H1 (cell line): Measurements from ENCODE around the gene ACTL6A. TPM values are rescaled to one million over a fixed set of nuclear protein-coding genes. Genes with fewer than 3 reads are reported as not detected.

Source experiments
- CTCF ChIA-PET: fragments of 300-600 bp; sonication (Branson Sonifier 250); formaldehyde crosslinking; loops from one replicate; lab custom pipeline; 2021; ENCODE audit not compliant: partially characterized antibody; lab: Charles Lee
- POLR2A ChIA-PET: fragments of 300-600 bp; sonication (Branson Sonifier 250); formaldehyde crosslinking; loops from one replicate; lab custom pipeline; 2021; ENCODE audit warnings: inconsistent platforms; ENCODE audit not compliant: partially characterized antibody; lab: Charles Lee
- DNase-seq, 2 experiments: peaks; one replicate each; pipeline versions ENCODE4 v3.0.0 to v3.0.0-alpha.2; 2010 to 2022; ENCODE audit warnings: low spot score in 2 of 2, low read depth in 1 of 2, mixed read lengths in 1 of 2
- FAIRE-seq: peaks from 2 replicates; lab custom pipeline; 2011; peaks lifted over from hg19 to GRCh38; lab: Jason Lieb, UNC
- H2AFZ ChIP-seq: 2 replicates; pipeline ENCODE4 v1.8.1; 2012; ENCODE audit warnings: low read length, inconsistent platforms
- H2AK5ac ChIP-seq: 2 replicates; pipeline ENCODE4 v1.6.1; 2013; ENCODE audit warnings: low read depth, low read length
- H2BK120ac ChIP-seq: replicated peaks from 2 replicates; pipeline ENCODE3; 2013; ENCODE audit warnings: low read depth, low read length, inconsistent platforms
- H2BK12ac ChIP-seq: 2 replicates; pipeline ENCODE4 v1.6.1; 2013; ENCODE audit warnings: low read depth, low read length
- H2BK15ac ChIP-seq: 2 replicates; pipeline ENCODE4 v1.6.1; 2013; ENCODE audit warnings: low read length
- H2BK20ac ChIP-seq: 2 replicates; pipeline ENCODE4 v1.6.1; 2013; ENCODE audit warnings: low read length
- H2BK5ac ChIP-seq: 2 replicates; pipeline ENCODE4 v1.6.1; 2013; ENCODE audit warnings: low read depth, low read length
- H3K14ac ChIP-seq: 2 replicates; pipeline ENCODE4 v1.6.1; 2013; ENCODE audit warnings: inconsistent platforms; ENCODE audit not compliant: insufficient read length
- H3K18ac ChIP-seq: 2 replicates; pipeline ENCODE4 v1.6.1; 2013; ENCODE audit warnings: low read length; ENCODE audit errors: extremely low read depth
- H3K23ac ChIP-seq: 2 replicates; pipeline ENCODE4 v1.6.1; 2013; ENCODE audit warnings: inconsistent platforms; ENCODE audit not compliant: insufficient read length
- H3K23me2 ChIP-seq: 2 replicates; pipeline ENCODE4 v1.6.1; 2013; ENCODE audit warnings: low read depth, low read length
- H3K27ac ChIP-seq: 2 replicates; pipeline ENCODE4 v1.6.1; 2011; ENCODE audit warnings: low read depth, low read length, inconsistent platforms
- H3K27me3 ChIP-seq, 4 experiments: replicated peaks in 1 of 4; 1 replicate in 1 of 4; 2 replicates in 3 of 4; pipeline versions ENCODE4 v1.6.1 to v1.8.1; 2011 to 2013; ENCODE audit warnings: low read length in 3 of 4, mild to moderate bottlenecking in 3 of 4, inconsistent platforms in 2 of 4, mixed read lengths in 2 of 4, moderate library complexity in 1 of 4; ENCODE audit not compliant: control insufficient read depth in 3 of 4, insufficient read depth in 3 of 4; ENCODE audit errors: extremely low read depth in 1 of 4
- H3K36me3 ChIP-seq, 4 experiments: 2 replicates each; pipeline versions ENCODE4 v1.6.1 to v1.8.1; 2011 to 2013; ENCODE audit warnings: mild to moderate bottlenecking in 4 of 4, low read length in 3 of 4, moderate library complexity in 2 of 4, control low read depth in 1 of 4, inconsistent platforms in 1 of 4; ENCODE audit not compliant: insufficient read depth in 4 of 4, control insufficient read depth in 2 of 4
- H3K4ac ChIP-seq: replicated peaks from 2 replicates; pipeline ENCODE3; 2013; ENCODE audit warnings: low read length, low read depth, mixed read lengths, inconsistent platforms; ENCODE audit not compliant: insufficient read length
- H3K4me1 ChIP-seq, 4 experiments: replicated peaks in 1 of 4; 1 replicate in 1 of 4; 2 replicates in 3 of 4; pipeline versions ENCODE4 v1.6.1 to v1.8.1; 2011 to 2013; ENCODE audit warnings: low read length in 3 of 4, inconsistent platforms in 2 of 4, mixed read lengths in 1 of 4; ENCODE audit not compliant: insufficient read depth in 4 of 4, control insufficient read depth in 3 of 4
- H3K4me2 ChIP-seq, 2 experiments: 2 replicates each; pipeline versions ENCODE4 v1.6.1 to v1.8.1; 2011 to 2013; ENCODE audit warnings: low read depth in 2 of 2, low read length in 2 of 2, control low read depth in 1 of 2, inconsistent platforms in 1 of 2, mild to moderate bottlenecking in 1 of 2; ENCODE audit not compliant: insufficient read depth in 1 of 2
- H3K4me3 ChIP-seq, 4 experiments: fragments of 200-600, 300-600 bp in 1 of 4; sonication (generic), shearing (Covaris generic), sonication (Bioruptor Twin) in 1 of 4; 2 replicates each; pipeline versions ENCODE4 v1.5.1 to v1.8.1; 2011 to 2016; ENCODE audit warnings: low read length in 4 of 4, low read depth in 3 of 4, control low read depth in 2 of 4, inconsistent platforms in 2 of 4, mild to moderate bottlenecking in 2 of 4, mixed read lengths in 1 of 4, moderate library complexity in 1 of 4; ENCODE audit not compliant: insufficient read depth in 2 of 4; ENCODE audit errors: extremely low read depth in 1 of 4
- H3K56ac ChIP-seq: replicated peaks from 2 replicates; pipeline ENCODE3; 2013; ENCODE audit warnings: low read depth, mild to moderate bottlenecking, mixed read lengths, low read length, inconsistent platforms; ENCODE audit not compliant: insufficient read length
- H3K79me1 ChIP-seq: 2 replicates; pipeline ENCODE4 v1.6.1; 2013; ENCODE audit warnings: low read depth, low read length, control low read depth
- H3K79me2 ChIP-seq, 2 experiments: 2 replicates each; pipeline versions ENCODE4 v1.6.1 to v1.8.1; 2012 to 2013; ENCODE audit warnings: low read length in 2 of 2, mild to moderate bottlenecking in 2 of 2, inconsistent platforms in 1 of 2; ENCODE audit not compliant: insufficient read depth in 2 of 2, control insufficient read depth in 1 of 2
- H3K9ac ChIP-seq, 4 experiments: replicated peaks in 1 of 4; 1 replicate in 1 of 4; 2 replicates in 3 of 4; pipeline versions ENCODE4 v1.6.1 to v1.8.1; 2011 to 2013; ENCODE audit warnings: low read depth in 3 of 4, low read length in 3 of 4, control low read depth in 2 of 4, mild to moderate bottlenecking in 2 of 4, moderate library complexity in 2 of 4, inconsistent platforms in 1 of 4; ENCODE audit errors: extremely low read depth in 1 of 4
- H3K9me3 ChIP-seq, 2 experiments: 2 replicates each; pipeline versions ENCODE4 v1.6.1 to v1.8.1; 2012 to 2013; ENCODE audit warnings: mild to moderate bottlenecking in 2 of 2, moderate library complexity in 2 of 2, control low read depth in 1 of 2, inconsistent platforms in 1 of 2, low read depth in 1 of 2, low read length in 1 of 2, mixed read lengths in 1 of 2; ENCODE audit not compliant: insufficient read depth in 2 of 2
- H4K20me1 ChIP-seq, 2 experiments: replicated peaks in 1 of 2; 2 replicates each; pipeline versions ENCODE3 to v1.8.1; 2011 to 2013; ENCODE audit warnings: inconsistent platforms in 2 of 2, low read length in 2 of 2, mild to moderate bottlenecking in 1 of 2; ENCODE audit not compliant: insufficient read depth in 2 of 2, control insufficient read depth in 1 of 2
- H4K5ac ChIP-seq: 2 replicates; pipeline ENCODE4 v1.6.1; 2013; ENCODE audit warnings: low read length, low read depth, mixed read lengths, inconsistent platforms; ENCODE audit not compliant: insufficient read length
- H4K8ac ChIP-seq: 2 replicates; pipeline ENCODE4 v1.8.0; 2013; ENCODE audit warnings: mild to moderate bottlenecking, moderate library complexity, low read length, inconsistent platforms; ENCODE audit not compliant: insufficient read depth; ENCODE audit errors: extremely low read depth
- H4K91ac ChIP-seq: replicated peaks from 2 replicates; pipeline ENCODE3; 2013; ENCODE audit warnings: low read length, mixed read lengths, inconsistent platforms; ENCODE audit not compliant: insufficient read length
- CBX8 ChIP-seq: fragments of 300-800, 300-1000 bp; sonication (generic); IDR thresholded peaks from 2 replicates; pipeline ENCODE4 v1.7.1; 2016; ENCODE audit warnings: low read depth, low read length, borderline replicate concordance
- CHD2 ChIP-seq: IDR thresholded peaks from 2 replicates; pipeline ENCODE4 v1.6.1; 2012; ENCODE audit warnings: low read length, improper control_type of control experiment
- E2F6 ChIP-seq: IDR thresholded peaks from 2 replicates; pipeline ENCODE4 v1.6.1; 2012; ENCODE audit warnings: inconsistent platforms
- EP300 ChIP-seq, 2 experiments: IDR thresholded peaks; 1 replicate in 1 of 2; 2 replicates in 1 of 2; pipeline ENCODE4 v1.6.1; 2011 to 2012; ENCODE audit warnings: low read depth in 2 of 2, low read length in 2 of 2, mild to moderate bottlenecking in 2 of 2, borderline replicate concordance in 1 of 2, inconsistent platforms in 1 of 2, moderate library complexity in 1 of 2
- PHF8 ChIP-seq: fragments of 200-600 bp; sonication (generic); conservative IDR thresholded peaks from 2 replicates; pipeline ENCODE4 v1.7.1; 2012; ENCODE audit warnings: low read depth, mild to moderate bottlenecking, inconsistent platforms, low read length, moderate library complexity
- POLR2AphosphoS5 ChIP-seq: IDR thresholded peaks from 2 replicates; pipeline ENCODE4 v1.6.1; 2011; ENCODE audit warnings: low read depth, low read length
- RXRA ChIP-seq: IDR thresholded peaks from 2 replicates; pipeline ENCODE4 v1.6.1; 2011; ENCODE audit warnings: low read depth, mild to moderate bottlenecking, low read length, moderate library complexity; ENCODE audit not compliant: insufficient read depth
- SIN3A ChIP-seq, 2 experiments: IDR thresholded peaks in 1 of 2; conservative IDR thresholded peaks in 1 of 2; 2 replicates each; pipeline ENCODE4 v1.6.1; 2011 to 2012; ENCODE audit warnings: low read length in 2 of 2, improper control_type of control experiment in 1 of 2, low read depth in 1 of 2, mild to moderate bottlenecking in 1 of 2
- SIRT6 ChIP-seq: IDR thresholded peaks from one replicate; pipeline ENCODE4 v1.7.1; 2012; ENCODE audit warnings: low read length, inconsistent platforms
- TBP ChIP-seq: IDR thresholded peaks from 2 replicates; pipeline ENCODE4 v1.6.1; 2011; ENCODE audit warnings: low read depth, low read length, improper control_type of control experiment
- TCF12 ChIP-seq: IDR thresholded peaks from 2 replicates; pipeline ENCODE4 v1.6.1; 2011; ENCODE audit warnings: low read depth, mild to moderate bottlenecking, low read length
- YY1 ChIP-seq: IDR thresholded peaks from 2 replicates; pipeline ENCODE4 v1.6.1; 2011; ENCODE audit warnings: low read depth, mild to moderate bottlenecking, low read length
- WGBS, 2 experiments: shearing (Covaris generic) in 1 of 2; methylation state at CpG; one replicate each; pipeline versions ENCODE4 v1.1.6 to v1.1.7; 2013 to 2015; ENCODE audit warnings: low lambda C conversion rate in 2 of 2, mixed read lengths in 2 of 2, inconsistent platforms in 1 of 2, low coverage in 1 of 2, missing lambda C conversion rate in 1 of 2; ENCODE audit not compliant: insufficient replicate concordance in 2 of 2, insufficient coverage in 1 of 2, insufficient read length in 1 of 2; ENCODE audit errors: extremely low coverage in 1 of 2, missing lambda C conversion rate in 1 of 2; 5-methylcytosine and 5-hydroxymethylcytosine counted together
- polyA plus RNA-seq, 7 experiments: library from polyadenylated mRNA; depleted of rRNA in 3 of 7; stranded (reverse) in 5 of 7; unstranded in 2 of 7; fragments of >200 nt in 5 of 7; fragments of 200-250 nt in 2 of 7; gene quantifications; 1 replicate in 5 of 7; 2 replicates in 1 of 7; 4 replicates in 1 of 7; pipeline versions ENCODE4 v1.2.1 to v1.2.3, GENCODE V29; 2011 to 2013; ENCODE audit warnings: missing spikeins in 2 of 7, mixed read lengths in 2 of 7
- total RNA-seq: library from RNA; stranded (reverse); fragmentation: NEBNext Ultra II Directional; extraction: Animal tissue kit (Norgen Biotek cat#: 25700); gene quantifications from 2 replicates; pipeline ENCODE4 v1.2.1, GENCODE V29; 2021

ACTL6A gene
- total and polyA plus RNA-seq, 2 of the 8 experiments (the other 6 are each of a cell fraction or from before 2014, with no cell fraction given) = 76.9 to 99.5 TPM

- no peak overlapping the region for H3K14ac ChIP-seq
- no peaks in the 10 kb centered on the region for H3K9me3 ChIP-seq
- H4K91ac ChIP-seq = no peak overlapping the region
- no peak overlapping the region for H2BK12ac ChIP-seq
- no peak overlapping the region for H4K8ac ChIP-seq
- H3K9ac ChIP-seq = no peak overlapping the region
- no peak overlapping the region for H3K4ac ChIP-seq
- no peaks in the 10 kb centered on the region for H3K79me2 ChIP-seq
- H3K36me3 ChIP-seq = no peaks in the 10 kb centered on the region
- no peak overlapping the region for H4K5ac ChIP-seq
- FAIRE-seq (no peak), DNase-seq (no peak)
- H2BK15ac ChIP-seq = no peak overlapping the region
- CTCF ChIA-PET = no interaction called here
- no peaks in the 10 kb centered on the region for H3K27me3 ChIP-seq
- H3K4me3 ChIP-seq = no peak overlapping the region
- H2BK5ac ChIP-seq = no peak overlapping the region
- no peaks in the 10 kb centered on the region for H3K23me2 ChIP-seq
- no peak overlapping the region for H3K4me2 ChIP-seq
- H2BK20ac ChIP-seq = no peak overlapping the region
- no peaks in the 10 kb centered on the region for H4K20me1 ChIP-seq
- TF ChIP-seq SIN3A (conservative IDR thresholded peaks at IDR 0.05 in 1 of 2, IDR thresholded peaks at IDR 0.05 in 1 of 2; ENCODE audit: low read depth in 1 of 2, low read length in 2 of 2) (no peak), EP300 (IDR thresholded peaks at IDR 0.05; ENCODE audit: borderline replicate concordance in 1 of 2, low read depth in 2 of 2, low read length in 2 of 2) (no peak), RXRA (no peak), TCF12 (no peak), YY1 (no peak), TBP (no peak), PHF8 (no peak), E2F6 (no peak), CBX8 (no peak), SIRT6 (no peak), CHD2 (no peak), POLR2AphosphoS5 (no peak)
- H3K56ac ChIP-seq = no peak overlapping the region
- no peak overlapping the region for H2AK5ac ChIP-seq
- WGBS, 2 experiments = 92% methylated on average over 2 of the region's 2 CpGs; no CpG with 5 or more reads in 1 of the 2 experiments
- no peak overlapping the region for H2AFZ ChIP-seq
- H3K27ac ChIP-seq = no peak overlapping the region
- no peak overlapping the region for H3K18ac ChIP-seq
- H3K23ac ChIP-seq = no peak overlapping the region
- no peak overlapping the region for H2BK120ac ChIP-seq
- POLR2A ChIA-PET = no interaction called here
- no peaks in the 10 kb centered on the region for H3K4me1 ChIP-seq
- no peaks in the 10 kb centered on the region for H3K79me1 ChIP-seq
Measured at GRCh38 chr3:179513862-179514261, 48.9 kb upstream of the ACTL6A start.
